HepG2 (cell line): Measurements from ENCODE around the gene RAMAC. TPM values are rescaled to one million over a fixed set of nuclear protein-coding genes. Genes with fewer than 3 reads are reported as not detected.
A peak's percentile ranks its signal among the peaks of the same experiment; 100 is the strongest.

Source experiments
- FOXA1 ChIP-seq, 2 experiments: fragments of 450-650 bp in 1 of 2; sonication (generic) in 1 of 2; formaldehyde crosslinking in 1 of 2; IDR thresholded peaks; 2 replicates each; pipeline versions ENCODE4 v1.4.0 to v1.6.1; 2016 to 2020; ENCODE audit warnings: missing genetic modification reagents in 1 of 2
- HOXD1 ChIP-seq: sonication (generic); formaldehyde crosslinking; IDR thresholded peaks from 2 replicates; pipeline ENCODE4 v1.5.0; 2020; ENCODE audit warnings: missing genetic modification reagents
- MED13 ChIP-seq: sonication (generic); formaldehyde crosslinking; IDR thresholded peaks from 2 replicates; pipeline ENCODE4 v1.5.0; 2020; ENCODE audit warnings: missing genetic modification reagents
- NFE2 ChIP-seq: sonication (generic); formaldehyde crosslinking; IDR thresholded peaks from 2 replicates; pipeline ENCODE4 v1.4.0; 2020; ENCODE audit warnings: missing genetic modification reagents
- SIN3A ChIP-seq: IDR thresholded peaks from 2 replicates; pipeline ENCODE4 v1.6.1; 2011; ENCODE audit warnings: low read depth, mild to moderate bottlenecking, control low read depth, low read length, borderline replicate concordance
- SMAD3 ChIP-seq: sonication (generic); formaldehyde crosslinking; IDR thresholded peaks from 2 replicates; pipeline ENCODE4 v1.4.0; 2020; ENCODE audit warnings: missing genetic modification reagents
- SOX5 ChIP-seq: IDR thresholded peaks from 2 replicates; pipeline ENCODE4 v1.6.1; 2016; ENCODE audit warnings: borderline replicate concordance
- TBP ChIP-seq: sonication (generic); formaldehyde crosslinking; IDR thresholded peaks from 2 replicates; pipeline ENCODE4 v1.5.0; 2020; ENCODE audit warnings: missing genetic modification reagents
- YEATS2 ChIP-seq: sonication (generic); formaldehyde crosslinking; IDR thresholded peaks from 2 replicates; pipeline ENCODE4 v1.4.0; 2020; ENCODE audit warnings: missing genetic modification reagents, borderline replicate concordance
- ZFP36L1 ChIP-seq: sonication (generic); formaldehyde crosslinking; IDR thresholded peaks from 2 replicates; pipeline ENCODE4 v1.8.0; 2022; ENCODE audit warnings: mild to moderate bottlenecking, missing genetic modification reagents, moderate library complexity
- ZFP82 ChIP-seq: sonication (generic); formaldehyde crosslinking; IDR thresholded peaks from 2 replicates; pipeline ENCODE4 v1.5.1; 2020; ENCODE audit warnings: mild to moderate bottlenecking, missing genetic modification reagents, borderline replicate concordance
- ZFX ChIP-seq: sonication (generic); formaldehyde crosslinking; IDR thresholded peaks from 2 replicates; pipeline ENCODE4 v1.4.0; 2020; ENCODE audit warnings: mild to moderate bottlenecking, low read depth, missing genetic modification reagents, moderate library complexity
- ZNF121 ChIP-seq: sonication (generic); formaldehyde crosslinking; IDR thresholded peaks from 2 replicates; pipeline ENCODE4 v1.5.0; 2020; ENCODE audit warnings: mild to moderate bottlenecking, missing genetic modification reagents
- ZNF33B ChIP-seq: sonication (generic); formaldehyde crosslinking; IDR thresholded peaks from 2 replicates; pipeline ENCODE4 v1.5.1; 2020; ENCODE audit warnings: mild to moderate bottlenecking, missing genetic modification reagents
- ZNF34 ChIP-seq: sonication (generic); formaldehyde crosslinking; IDR thresholded peaks from 2 replicates; pipeline ENCODE4 v1.4.0; 2020; ENCODE audit warnings: mild to moderate bottlenecking, missing genetic modification reagents, borderline replicate concordance
- ZNF547 ChIP-seq: sonication (generic); formaldehyde crosslinking; IDR thresholded peaks from 2 replicates; pipeline ENCODE4 v1.5.1; 2020; ENCODE audit warnings: mild to moderate bottlenecking, missing genetic modification reagents
- ZNF713 ChIP-seq: sonication (generic); formaldehyde crosslinking; IDR thresholded peaks from 2 replicates; pipeline ENCODE4 v1.4.0; 2020; ENCODE audit warnings: mild to moderate bottlenecking, missing genetic modification reagents
- ZNF879 ChIP-seq: sonication (generic); formaldehyde crosslinking; IDR thresholded peaks from 2 replicates; pipeline ENCODE4 v1.8.1; 2023; ENCODE audit warnings: missing genetic modification reagents
- polyA plus RNA-seq, 8 experiments: library from polyadenylated mRNA; depleted of rRNA in 3 of 8; stranded (reverse) in 7 of 8; unstranded in 1 of 8; fragments of >200 nt; fragmentation: Illumina TruSeq in 4 of 8; extraction: Trizol in 4 of 8; gene quantifications; 2 replicates each; pipeline versions ENCODE4 v1.2.1 to v1.2.3, GENCODE V29; 2011 to 2016; ENCODE audit warnings: low read depth in 4 of 8, missing spikeins in 1 of 8, mixed read lengths in 1 of 8; ENCODE audit not compliant: insufficient read depth in 1 of 8
- total RNA-seq, 5 experiments: library from RNA; depleted of rRNA; stranded (reverse); fragments of >200 nt; fragmentation: Illumina TruSeq; extraction: Trizol; gene quantifications; 2 replicates each; pipeline ENCODE4 v1.2.3, GENCODE V29; 2016; ENCODE audit warnings: low read depth in 1 of 5
- TF ChIP-seq, protein P1 (sequence below): sonication (generic); formaldehyde crosslinking; IDR thresholded peaks from 2 replicates; pipeline ENCODE4 v1.4.0; 2020; ENCODE audit warnings: missing genetic modification reagents
- TF ChIP-seq, protein P2 (sequence below): sonication (generic); formaldehyde crosslinking; IDR thresholded peaks from 2 replicates; pipeline ENCODE4 v1.5.0; 2020; ENCODE audit warnings: mild to moderate bottlenecking, missing genetic modification reagents, moderate library complexity
- TF ChIP-seq, protein P3 (sequence below): sonication (generic); formaldehyde crosslinking; IDR thresholded peaks from 2 replicates; pipeline ENCODE4 v1.8.0; 2022; ENCODE audit warnings: low read depth, missing genetic modification reagents
- TF ChIP-seq, protein P4 (sequence below): sonication (generic); formaldehyde crosslinking; IDR thresholded peaks from 2 replicates; pipeline ENCODE4 v1.4.0; 2020; ENCODE audit warnings: mild to moderate bottlenecking, missing genetic modification reagents
- TF ChIP-seq, protein P5 (sequence below): sonication (generic); formaldehyde crosslinking; IDR thresholded peaks from 2 replicates; pipeline ENCODE4 v1.4.0; 2020; ENCODE audit warnings: missing genetic modification reagents
- TF ChIP-seq, protein P6 (sequence below): sonication (generic); formaldehyde crosslinking; IDR thresholded peaks from 2 replicates; pipeline ENCODE4 v1.4.0; 2020; ENCODE audit warnings: missing genetic modification reagents

The RAMAC gene
- total and polyA plus RNA-seq, 2 of the 13 experiments (the other 11 are each of a cell fraction or from before 2014, with no cell fraction given): 22.2 to 45.9 TPM

DNA sequence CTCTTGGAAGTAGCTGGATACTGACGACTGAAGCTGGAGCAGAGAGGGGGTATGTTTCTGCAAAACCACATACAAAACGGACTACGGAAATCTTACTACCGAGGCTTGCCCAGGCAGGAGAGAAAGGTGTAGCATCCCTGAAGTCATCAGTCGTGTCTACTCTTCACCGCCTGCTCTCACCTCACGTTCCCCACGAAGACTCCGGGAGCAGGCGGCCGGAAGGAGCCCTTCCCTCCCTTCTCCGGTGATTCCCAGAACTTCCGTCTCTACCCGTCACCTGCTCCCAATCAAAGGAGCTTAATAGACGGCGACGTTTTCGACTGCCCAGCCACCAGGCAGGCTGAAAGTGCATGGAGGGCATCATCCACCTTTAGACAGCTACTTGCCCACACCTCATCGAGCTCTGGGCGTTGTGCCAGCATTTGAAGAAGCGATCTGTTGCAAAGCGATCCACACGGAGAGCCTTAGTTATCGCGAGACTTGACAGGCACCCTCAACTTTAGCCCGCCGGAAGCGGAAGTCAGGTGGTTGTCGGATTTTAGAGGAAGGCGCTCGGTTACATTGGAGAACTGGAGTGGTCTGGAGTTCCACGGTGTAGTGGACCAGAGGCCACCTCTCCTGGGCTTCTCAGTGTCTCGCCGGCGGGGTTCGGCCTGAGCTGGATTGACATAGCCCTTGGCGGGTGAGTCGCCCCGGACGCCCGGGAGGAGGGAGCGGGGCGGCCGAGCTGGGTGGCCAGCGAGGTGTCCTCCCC lies at the start of gene RAMAC (continued):
- TF ChIP-seq ZNF33B (CRISPR knock-in tag) (peak; percentile 89; the same call in 1 of the 2 replicates), SMAD3 (CRISPR knock-in tag) (peak; percentile 84; the same call in 1 of the 2 replicates), FOXA1 (IDR thresholded peaks at IDR 0.05) (no peak), FOXA1 (CRISPR knock-in tag; IDR thresholded peaks at IDR 0.05) (no peak), SIN3A (peak; percentile 75; the same call in 1 of the 2 replicates), ZNF879 (peak; percentile 92), TBP (CRISPR knock-in tag) (no peak), ZFP82 (no peak; the same call in 1 of the 2 replicates), HOXD1 (CRISPR knock-in tag) (no peak), SOX5 (CRISPR knock-in tag) (no peak; the same call in 1 of the 2 replicates), ZFX (peak; percentile 64; the same call in 1 of the 2 replicates), ZNF547 (CRISPR knock-in tag) (peak; percentile 88), ZNF713 (CRISPR knock-in tag) (no peak), ZNF34 (no peak), NFE2 (CRISPR knock-in tag) (no peak), MED13 (CRISPR knock-in tag) (no peak), ZNF121 (CRISPR knock-in tag) (no peak), ZFP36L1 (CRISPR knock-in tag) (no peak), YEATS2 (peak; percentile 91; the same call in 1 of the 2 replicates)
- TF ChIP-seq, protein P1, sequence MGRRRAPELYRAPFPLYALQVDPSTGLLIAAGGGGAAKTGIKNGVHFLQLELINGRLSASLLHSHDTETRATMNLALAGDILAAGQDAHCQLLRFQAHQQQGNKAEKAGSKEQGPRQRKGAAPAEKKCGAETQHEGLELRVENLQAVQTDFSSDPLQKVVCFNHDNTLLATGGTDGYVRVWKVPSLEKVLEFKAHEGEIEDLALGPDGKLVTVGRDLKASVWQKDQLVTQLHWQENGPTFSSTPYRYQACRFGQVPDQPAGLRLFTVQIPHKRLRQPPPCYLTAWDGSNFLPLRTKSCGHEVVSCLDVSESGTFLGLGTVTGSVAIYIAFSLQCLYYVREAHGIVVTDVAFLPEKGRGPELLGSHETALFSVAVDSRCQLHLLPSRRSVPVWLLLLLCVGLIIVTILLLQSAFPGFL: no peak
- TF ChIP-seq, protein P2, sequence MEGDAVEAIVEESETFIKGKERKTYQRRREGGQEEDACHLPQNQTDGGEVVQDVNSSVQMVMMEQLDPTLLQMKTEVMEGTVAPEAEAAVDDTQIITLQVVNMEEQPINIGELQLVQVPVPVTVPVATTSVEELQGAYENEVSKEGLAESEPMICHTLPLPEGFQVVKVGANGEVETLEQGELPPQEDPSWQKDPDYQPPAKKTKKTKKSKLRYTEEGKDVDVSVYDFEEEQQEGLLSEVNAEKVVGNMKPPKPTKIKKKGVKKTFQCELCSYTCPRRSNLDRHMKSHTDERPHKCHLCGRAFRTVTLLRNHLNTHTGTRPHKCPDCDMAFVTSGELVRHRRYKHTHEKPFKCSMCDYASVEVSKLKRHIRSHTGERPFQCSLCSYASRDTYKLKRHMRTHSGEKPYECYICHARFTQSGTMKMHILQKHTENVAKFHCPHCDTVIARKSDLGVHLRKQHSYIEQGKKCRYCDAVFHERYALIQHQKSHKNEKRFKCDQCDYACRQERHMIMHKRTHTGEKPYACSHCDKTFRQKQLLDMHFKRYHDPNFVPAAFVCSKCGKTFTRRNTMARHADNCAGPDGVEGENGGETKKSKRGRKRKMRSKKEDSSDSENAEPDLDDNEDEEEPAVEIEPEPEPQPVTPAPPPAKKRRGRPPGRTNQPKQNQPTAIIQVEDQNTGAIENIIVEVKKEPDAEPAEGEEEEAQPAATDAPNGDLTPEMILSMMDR (CRISPR knock-in tag): no peak
- TF ChIP-seq, protein P3, sequence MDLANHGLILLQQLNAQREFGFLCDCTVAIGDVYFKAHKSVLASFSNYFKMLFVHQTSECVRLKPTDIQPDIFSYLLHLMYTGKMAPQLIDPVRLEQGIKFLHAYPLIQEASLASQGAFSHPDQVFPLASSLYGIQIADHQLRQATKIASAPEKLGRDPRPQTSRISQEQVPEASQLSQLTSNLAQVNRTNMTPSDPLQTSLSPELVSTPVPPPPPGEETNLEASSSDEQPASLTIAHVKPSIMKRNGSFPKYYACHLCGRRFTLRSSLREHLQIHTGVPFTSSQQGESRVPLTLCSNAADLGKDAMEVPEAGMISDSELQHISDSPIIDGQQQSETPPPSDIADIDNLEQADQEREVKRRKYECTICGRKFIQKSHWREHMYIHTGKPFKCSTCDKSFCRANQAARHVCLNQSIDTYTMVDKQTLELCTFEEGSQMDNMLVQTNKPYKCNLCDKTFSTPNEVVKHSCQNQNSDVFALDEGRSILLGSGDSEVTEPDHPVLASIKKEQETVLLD (CRISPR knock-in tag): peak; percentile 70; the same call in 1 of the 2 replicates
- TF ChIP-seq, protein P4, sequence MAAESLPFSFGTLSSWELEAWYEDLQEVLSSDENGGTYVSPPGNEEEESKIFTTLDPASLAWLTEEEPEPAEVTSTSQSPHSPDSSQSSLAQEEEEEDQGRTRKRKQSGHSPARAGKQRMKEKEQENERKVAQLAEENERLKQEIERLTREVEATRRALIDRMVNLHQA: no peak
- TF ChIP-seq, protein P5, sequence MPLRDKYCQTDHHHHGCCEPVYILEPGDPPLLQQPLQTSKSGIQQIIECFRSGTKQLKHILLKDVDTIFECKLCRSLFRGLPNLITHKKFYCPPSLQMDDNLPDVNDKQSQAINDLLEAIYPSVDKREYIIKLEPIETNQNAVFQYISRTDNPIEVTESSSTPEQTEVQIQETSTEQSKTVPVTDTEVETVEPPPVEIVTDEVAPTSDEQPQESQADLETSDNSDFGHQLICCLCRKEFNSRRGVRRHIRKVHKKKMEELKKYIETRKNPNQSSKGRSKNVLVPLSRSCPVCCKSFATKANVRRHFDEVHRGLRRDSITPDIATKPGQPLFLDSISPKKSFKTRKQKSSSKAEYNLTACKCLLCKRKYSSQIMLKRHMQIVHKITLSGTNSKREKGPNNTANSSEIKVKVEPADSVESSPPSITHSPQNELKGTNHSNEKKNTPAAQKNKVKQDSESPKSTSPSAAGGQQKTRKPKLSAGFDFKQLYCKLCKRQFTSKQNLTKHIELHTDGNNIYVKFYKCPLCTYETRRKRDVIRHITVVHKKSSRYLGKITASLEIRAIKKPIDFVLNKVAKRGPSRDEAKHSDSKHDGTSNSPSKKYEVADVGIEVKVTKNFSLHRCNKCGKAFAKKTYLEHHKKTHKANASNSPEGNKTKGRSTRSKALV: 0 out of 2 replicates have a peak, but pooled peaks have one; percentile 58
- TF ChIP-seq, protein P6, sequence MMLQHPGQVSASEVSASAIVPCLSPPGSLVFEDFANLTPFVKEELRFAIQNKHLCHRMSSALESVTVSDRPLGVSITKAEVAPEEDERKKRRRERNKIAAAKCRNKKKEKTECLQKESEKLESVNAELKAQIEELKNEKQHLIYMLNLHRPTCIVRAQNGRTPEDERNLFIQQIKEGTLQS: no peak
